NCI-H2029 treated with DMSO at 0.1 percent for 48 hours (cell line): ENCODE measurements around the gene TRAPPC8.
"Not testable (repeated sequence)": the region's sequence is repeated elsewhere in the genome, so short reads cannot be mapped to it uniquely, and the experiment has no call there.

ENCODE experiments used
- DNase-seq: peaks from one replicate; lab custom pipeline; 2025; lab: John Stamatoyannopoulos, UW

TRAPPC8 gene

GRCh38 chr18:31857526-31858106, 85.3 kb downstream of the TRAPPC8 start:
- no peak for DNase-seq

- no peak for DNase-seq
Observed at GRCh38 chr18:31850844-31851243, 92.1 kb downstream of the TRAPPC8 start.

- no peak for DNase-seq
Observed at GRCh38 chr18:31840499-31840898, 102.4 kb downstream of the TRAPPC8 start.

GRCh38 chr18:31837879-31838278, 105.0 kb downstream of the TRAPPC8 start:
- no peak for DNase-seq

DNA sequence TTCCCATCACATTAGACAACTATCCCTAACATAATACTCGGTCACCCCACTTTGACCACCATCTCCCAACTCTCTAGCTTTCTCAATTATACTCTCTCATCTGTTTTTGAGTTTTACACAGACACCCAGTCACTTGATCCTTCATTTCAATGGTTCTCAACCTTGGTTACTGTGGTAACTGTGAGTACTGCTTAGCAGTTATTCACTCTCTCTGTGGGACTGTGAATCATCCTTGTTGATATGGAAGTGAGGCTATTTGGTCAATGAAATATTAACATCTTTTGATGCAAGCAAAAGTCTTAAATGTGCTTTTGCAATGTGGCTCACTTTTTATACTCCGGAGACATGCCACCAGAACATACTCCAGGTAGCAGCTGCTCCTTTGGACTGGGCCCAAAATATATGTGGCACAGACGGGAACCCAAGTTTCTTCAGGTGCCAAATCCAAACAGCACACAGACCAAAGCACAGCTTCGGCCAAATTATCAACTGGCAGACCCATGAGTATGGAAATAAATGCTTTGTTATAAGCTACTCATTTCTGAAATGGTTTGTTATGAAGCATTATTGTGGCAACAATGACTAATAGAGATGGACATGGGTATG, 107.3 kb downstream of the TRAPPC8 start:
- DNase-seq = no peak

GRCh38 chr18:31831903-31832302, 111.0 kb downstream of the TRAPPC8 start:
- no peak for DNase-seq

DNA sequence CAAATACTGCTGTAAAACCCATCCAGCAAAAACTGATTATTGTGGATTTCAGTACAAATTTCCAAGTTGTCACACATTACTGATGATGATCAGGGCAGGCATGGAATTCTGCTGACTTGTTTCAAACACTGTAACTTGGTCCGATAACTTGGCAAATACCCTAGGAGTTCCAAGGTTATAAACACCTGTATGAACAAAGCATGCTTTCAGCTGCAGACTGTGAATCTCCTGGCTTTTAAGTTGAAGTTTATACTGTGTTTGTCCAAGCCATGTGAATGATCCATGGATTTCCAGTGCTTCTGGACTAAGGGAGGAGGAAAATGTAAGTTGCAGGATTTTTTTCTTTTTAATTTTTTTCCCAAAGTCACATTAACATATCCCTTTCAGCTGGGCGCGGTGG, 112.2 kb downstream of the TRAPPC8 start:
- DNase-seq = no peak

GRCh38 chr18:31828613-31829012, 114.3 kb downstream of the TRAPPC8 start:
- DNase-seq = no peak

DNA sequence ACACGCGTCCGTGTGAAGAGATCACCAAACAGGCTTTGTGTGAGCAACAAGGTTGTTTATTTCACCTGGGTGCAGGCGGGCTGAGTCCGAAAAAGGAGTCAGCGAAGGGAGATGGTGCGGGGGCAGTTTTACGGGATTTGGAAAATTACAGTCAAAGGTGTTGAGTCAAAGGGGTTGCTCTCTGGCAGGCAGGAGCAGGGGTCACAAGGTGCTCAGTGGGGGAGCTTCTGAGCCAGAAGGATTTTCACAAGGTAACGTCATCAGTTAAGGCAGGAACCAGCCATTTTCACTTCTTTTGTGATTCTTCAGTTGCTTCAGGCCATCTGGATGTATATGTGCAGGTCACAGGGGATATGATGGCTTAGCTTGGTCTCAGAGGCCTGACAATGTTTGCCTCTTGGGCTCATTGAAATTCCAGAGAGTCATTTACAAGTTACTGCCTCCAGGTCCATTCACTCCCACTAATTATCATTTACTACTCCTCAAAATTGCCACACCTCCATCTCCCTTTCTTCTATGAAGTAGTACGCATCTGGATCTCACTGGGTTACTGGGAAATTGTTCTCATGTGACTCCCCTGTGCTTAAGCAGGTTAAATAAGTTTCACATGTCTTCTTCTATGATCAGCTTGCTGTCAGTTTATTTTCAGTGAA, 116.1 kb downstream of the TRAPPC8 start:
- DNase-seq = not testable (repeated sequence)

DNA sequence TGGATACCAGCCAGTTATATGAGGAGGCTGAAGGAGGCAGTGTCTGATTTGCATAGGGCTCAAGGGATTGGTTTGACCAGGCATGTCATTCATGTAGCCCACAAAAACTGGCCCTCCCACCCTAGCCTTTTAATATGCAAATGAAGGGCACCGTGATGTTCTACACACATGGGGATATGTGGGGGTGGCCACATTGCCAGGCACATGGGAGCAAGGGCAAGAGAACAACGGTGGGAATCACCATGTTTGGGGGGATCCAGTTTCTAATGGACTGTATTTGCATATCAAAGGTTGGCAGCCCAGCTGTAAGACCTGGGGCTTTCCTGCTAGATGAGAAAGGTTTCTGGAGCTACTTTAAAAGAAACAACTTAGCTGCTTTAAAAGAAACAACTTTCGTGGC, 117.2 kb downstream of the TRAPPC8 start:
- no peak for DNase-seq

DNA sequence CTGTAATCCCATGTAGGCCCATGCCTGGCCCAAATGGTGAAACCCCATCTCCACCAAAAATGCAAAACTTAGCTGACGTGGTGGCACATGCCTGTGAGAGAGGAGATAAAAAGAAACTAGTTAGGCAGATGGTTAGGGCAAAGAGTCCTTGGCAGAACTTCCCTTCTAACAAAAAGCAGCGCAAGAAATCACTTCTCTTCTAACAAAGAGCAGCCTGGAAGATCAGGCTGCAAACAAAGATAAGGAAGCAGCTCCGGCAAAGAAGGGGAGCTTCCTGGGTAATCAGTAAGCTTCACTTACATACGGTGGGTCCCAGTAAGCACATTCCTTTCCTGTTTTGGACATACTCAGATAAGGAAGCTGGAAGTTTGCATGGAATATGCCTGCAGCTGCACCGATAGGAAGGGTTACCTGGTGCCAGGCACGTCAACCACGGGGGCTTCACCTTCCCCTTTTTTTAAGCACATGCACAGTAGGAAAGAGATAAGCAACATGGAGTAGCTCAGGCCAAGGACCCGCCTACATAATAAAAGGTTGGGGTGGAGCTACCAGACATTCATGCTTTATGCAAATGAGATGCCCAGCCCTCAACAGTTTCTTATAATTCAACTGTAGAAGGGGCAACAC, 121.3 kb downstream of the TRAPPC8 start:
- no peak for DNase-seq

GRCh38 chr18:31819925-31820229, 123.1 kb downstream of the TRAPPC8 start:
- DNase-seq = no peak

- DNase-seq = peak; percentile 8
Observed at GRCh38 chr18:31819106-31819924, 123.6 kb downstream of the TRAPPC8 start.

GRCh38 chr18:31814132-31814531, 128.8 kb downstream of the TRAPPC8 start:
- DNase-seq = no peak

DNA sequence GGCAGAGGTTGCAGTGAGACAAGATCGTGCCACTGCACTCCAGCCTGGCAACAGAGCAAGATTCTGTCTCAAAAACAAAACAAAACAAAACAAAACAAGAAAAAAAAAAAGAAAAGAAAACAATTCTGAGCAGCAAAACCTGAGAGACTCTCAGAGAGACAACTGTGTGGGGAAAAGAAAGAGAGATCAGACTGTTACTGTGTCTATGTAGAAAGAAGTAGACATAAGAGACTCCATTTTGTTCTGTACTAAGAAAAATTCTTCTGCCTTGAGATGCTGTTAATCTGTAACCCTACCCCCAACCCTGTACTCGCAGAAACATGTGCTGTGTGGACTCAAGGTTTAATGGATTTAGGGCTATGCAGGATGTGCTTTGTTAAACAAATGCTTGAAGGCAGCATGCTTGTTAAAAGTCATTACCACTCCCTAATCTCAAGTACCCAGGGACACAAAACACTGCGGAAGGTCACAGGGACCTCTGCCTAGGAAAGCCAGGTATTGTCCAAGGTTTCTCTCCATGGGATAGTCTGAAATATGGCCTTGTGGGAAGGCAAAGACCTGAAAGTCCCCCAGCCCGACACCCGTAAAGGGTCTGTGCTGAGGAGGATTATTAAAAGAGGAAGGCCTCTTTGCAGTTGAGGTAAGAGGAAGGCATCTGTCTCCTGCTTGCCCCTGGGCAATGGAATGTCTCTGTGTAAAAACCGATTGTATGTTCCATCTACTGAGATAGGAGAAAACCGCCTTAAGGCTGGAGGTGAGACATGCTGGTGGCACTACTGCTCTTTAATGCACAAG, 132.4 kb downstream of the TRAPPC8 start:
- not testable (repeated sequence) for DNase-seq

DNA sequence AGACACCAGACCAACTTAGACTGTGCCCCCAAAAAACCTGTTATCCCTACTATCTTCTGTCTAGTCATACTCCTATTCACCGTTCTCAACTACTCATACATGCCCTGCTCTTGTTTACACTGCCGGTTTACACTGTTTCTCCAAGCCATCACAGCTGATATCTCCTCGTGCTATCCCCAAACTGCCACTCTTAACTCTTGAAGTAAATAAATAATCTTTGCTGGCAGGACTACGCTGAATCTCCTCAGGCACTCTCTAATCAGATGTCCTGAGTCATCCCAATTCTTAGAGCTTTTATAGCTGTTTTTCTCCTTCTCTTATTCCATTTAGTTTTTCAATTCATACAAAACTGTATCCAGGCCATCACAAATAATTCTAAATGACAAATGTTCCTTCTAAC, 133.9 kb downstream of the TRAPPC8 start:
- DNase-seq = not testable (repeated sequence)

GRCh38 chr18:31801078-31801477, 141.8 kb downstream of the TRAPPC8 start:
- no peak for DNase-seq

- not testable (repeated sequence) for DNase-seq
Observed at GRCh38 chr18:31799257-31799656, 143.7 kb downstream of the TRAPPC8 start.

DNA sequence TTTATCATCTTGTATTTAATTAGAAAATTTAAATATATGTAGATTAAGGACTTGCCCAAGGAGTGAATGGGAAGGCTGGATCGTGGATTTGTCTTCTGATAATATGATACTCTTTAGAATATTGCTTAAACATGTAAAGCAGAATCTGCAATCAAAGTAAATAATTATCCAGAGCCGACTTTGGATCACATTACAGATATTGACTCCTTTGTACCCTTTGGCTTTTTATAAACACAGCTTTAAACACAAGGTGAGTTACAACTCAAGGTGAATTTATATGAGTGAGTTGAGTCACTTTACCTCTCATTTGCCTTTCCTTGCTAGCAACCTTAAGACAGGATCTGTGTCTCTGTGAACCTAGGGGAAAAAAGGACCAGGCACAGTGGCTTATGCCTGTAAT, 144.5 kb downstream of the TRAPPC8 start:
- no peak for DNase-seq

GRCh38 chr18:31795747-31796146, 147.2 kb downstream of the TRAPPC8 start:
- no peak for DNase-seq

- DNase-seq = no peak
Observed at GRCh38 chr18:31793531-31793930, 149.4 kb downstream of the TRAPPC8 start.

- no peak for DNase-seq
Observed at GRCh38 chr18:31792580-31792911, 150.4 kb downstream of the TRAPPC8 start.
